Osteocyte (in vitro differentiated cells): ENCODE data around the gene EPX. TPM values are rescaled to one million over a fixed set of nuclear protein-coding genes. Genes with fewer than 3 reads are reported as not detected.
A peak's percentile ranks its signal among the peaks of the same experiment; 100 is the strongest.

Experiments used
- DNase-seq: peaks from one replicate; pipeline ENCODE4 v3.0.0; 2021; ENCODE audit warnings: mixed read lengths; ENCODE audit not compliant: unreplicated experiment; ENCODE audit errors: extremely low spot score
- H3K27ac Mint-ChIP-seq: one replicate; pipeline ENCODE4 v1.8.0; 2021; ENCODE audit warnings: mild to moderate bottlenecking, mixed read lengths; ENCODE audit not compliant: unreplicated experiment
- H3K27me3 Mint-ChIP-seq: one replicate; pipeline ENCODE4 v1.8.0; 2021; ENCODE audit warnings: mixed read lengths; ENCODE audit not compliant: unreplicated experiment
- H3K36me3 Mint-ChIP-seq: one replicate; pipeline ENCODE4 v1.8.0; 2021; ENCODE audit warnings: mixed read lengths; ENCODE audit not compliant: unreplicated experiment
- H3K4me1 Mint-ChIP-seq: one replicate; pipeline ENCODE4 v1.8.0; 2021; ENCODE audit warnings: mixed read lengths; ENCODE audit not compliant: unreplicated experiment
- H3K4me3 Mint-ChIP-seq: one replicate; pipeline ENCODE4 v1.8.0; 2021; ENCODE audit warnings: mild to moderate bottlenecking, moderate library complexity, mixed read lengths; ENCODE audit not compliant: unreplicated experiment
- H3K9me3 Mint-ChIP-seq: one replicate; pipeline ENCODE4 v1.8.0; 2021; ENCODE audit warnings: mixed read lengths; ENCODE audit not compliant: unreplicated experiment
- total RNA-seq: library from RNA; stranded (reverse); gene quantifications from 2 replicates; pipeline ENCODE4 v1.2.1, GENCODE V29; 2021
- TF ChIP-seq, protein P1 (sequence below): fragments of 200-600 bp; sonication (generic); IDR thresholded peaks from 2 replicates; pipeline ENCODE4 v1.5.0; 2021; ENCODE audit warnings: antibody characterized with exemption, mild to moderate bottlenecking, moderate library complexity

The EPX gene
- total RNA-seq, 1 donor from 2014 or later: not detected

GRCh38 chr17:58202859-58203258, 10.3 kb downstream of the EPX start:
- TF ChIP-seq, protein P1, sequence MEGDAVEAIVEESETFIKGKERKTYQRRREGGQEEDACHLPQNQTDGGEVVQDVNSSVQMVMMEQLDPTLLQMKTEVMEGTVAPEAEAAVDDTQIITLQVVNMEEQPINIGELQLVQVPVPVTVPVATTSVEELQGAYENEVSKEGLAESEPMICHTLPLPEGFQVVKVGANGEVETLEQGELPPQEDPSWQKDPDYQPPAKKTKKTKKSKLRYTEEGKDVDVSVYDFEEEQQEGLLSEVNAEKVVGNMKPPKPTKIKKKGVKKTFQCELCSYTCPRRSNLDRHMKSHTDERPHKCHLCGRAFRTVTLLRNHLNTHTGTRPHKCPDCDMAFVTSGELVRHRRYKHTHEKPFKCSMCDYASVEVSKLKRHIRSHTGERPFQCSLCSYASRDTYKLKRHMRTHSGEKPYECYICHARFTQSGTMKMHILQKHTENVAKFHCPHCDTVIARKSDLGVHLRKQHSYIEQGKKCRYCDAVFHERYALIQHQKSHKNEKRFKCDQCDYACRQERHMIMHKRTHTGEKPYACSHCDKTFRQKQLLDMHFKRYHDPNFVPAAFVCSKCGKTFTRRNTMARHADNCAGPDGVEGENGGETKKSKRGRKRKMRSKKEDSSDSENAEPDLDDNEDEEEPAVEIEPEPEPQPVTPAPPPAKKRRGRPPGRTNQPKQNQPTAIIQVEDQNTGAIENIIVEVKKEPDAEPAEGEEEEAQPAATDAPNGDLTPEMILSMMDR: no peak
- DNase-seq: no peak
- Mint-ChIP-seq H3K27me3 (peaks cover 3% of the 10 kb centered on the region), H3K4me3 (no peak overlapping the region), H3K4me1 (no peaks in the 10 kb centered on the region), H3K36me3 (peaks cover 1% of the 10 kb centered on the region), H3K27ac (no peak overlapping the region), H3K9me3 (no peaks in the 10 kb centered on the region)

DNA sequence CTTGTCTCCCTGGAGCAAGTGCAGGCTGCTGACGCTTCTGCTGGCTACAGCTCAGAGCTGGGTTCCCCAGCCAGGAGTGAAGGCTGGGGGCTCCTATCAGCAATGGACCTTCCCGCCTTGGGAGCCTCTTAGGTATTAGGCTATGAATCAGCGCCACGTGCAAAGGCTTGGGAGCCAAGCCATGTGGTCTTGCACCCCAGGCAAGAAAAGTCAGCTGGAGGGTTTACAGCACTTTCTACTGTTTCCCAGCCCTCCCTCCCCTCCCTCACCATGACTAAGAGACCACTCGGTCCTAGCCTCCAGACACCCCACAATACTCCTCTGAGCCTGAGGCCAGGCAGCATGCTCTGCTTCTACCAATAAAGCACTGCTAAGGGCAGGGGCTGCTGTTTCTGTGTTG, 12.3 kb downstream of the EPX start:
- no peak for DNase-seq
- Mint-ChIP-seq H3K36me3 (peaks cover 10% of the 10 kb centered on the region), H3K27ac (no peak overlapping the region), H3K27me3 (peaks cover 3% of the 10 kb centered on the region), H3K4me1 (no peaks in the 10 kb centered on the region), H3K9me3 (no peaks in the 10 kb centered on the region), H3K4me3 (no peak overlapping the region)
- TF ChIP-seq, protein P1: no peak

DNA sequence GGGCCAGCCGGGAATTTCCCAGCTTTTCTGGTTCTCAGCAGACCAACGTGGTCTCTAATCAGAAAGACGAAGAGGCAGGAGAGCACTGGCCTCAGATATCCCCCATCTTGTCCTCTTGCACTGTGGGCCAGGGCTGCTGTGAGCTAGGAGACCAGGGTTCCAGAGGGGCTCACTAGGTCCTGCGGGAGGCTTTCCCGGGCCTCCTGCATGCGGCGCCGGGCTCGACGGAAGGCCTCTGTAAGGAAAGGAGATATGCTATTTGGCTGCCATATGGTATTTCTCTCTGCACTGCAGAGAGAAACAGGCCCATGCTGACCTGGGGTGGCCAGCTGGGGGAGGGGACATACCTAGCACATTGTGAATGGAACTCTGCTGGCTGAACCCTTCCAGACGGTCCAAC, 13.4 kb downstream of the EPX start:
- H3K27ac Mint-ChIP-seq: no peak overlapping the region
- peaks cover 17% of the 10 kb centered on the region for H3K36me3 Mint-ChIP-seq
- no peaks in the 10 kb centered on the region for H3K9me3 Mint-ChIP-seq
- peak; percentile 65 for DNase-seq
- no peak overlapping the region for H3K4me3 Mint-ChIP-seq
- TF ChIP-seq, protein P1: no peak
- H3K27me3 Mint-ChIP-seq: no peaks in the 10 kb centered on the region
- no peaks in the 10 kb centered on the region for H3K4me1 Mint-ChIP-seq

DNA sequence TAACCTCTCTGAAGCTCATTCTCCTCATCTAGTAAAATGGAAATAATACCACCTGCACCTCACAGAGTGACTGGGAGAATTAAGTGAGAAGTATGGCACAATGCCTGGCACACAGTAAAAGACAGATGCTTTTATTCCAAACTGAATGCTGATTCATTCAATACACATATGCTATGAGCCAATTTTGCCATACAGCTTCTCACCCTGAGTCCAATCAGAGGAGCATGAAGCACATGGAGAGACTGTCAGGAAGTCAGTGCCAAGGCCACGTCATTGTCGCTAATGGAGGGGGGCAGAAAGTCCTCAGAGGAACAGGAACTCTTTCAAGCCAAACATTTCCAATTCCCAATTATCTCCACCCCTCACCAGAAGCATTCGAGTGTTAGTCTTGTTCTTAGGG, 14.9 kb downstream of the EPX start:
- no peak overlapping the region for H3K27ac Mint-ChIP-seq
- H3K4me1 Mint-ChIP-seq: no peaks in the 10 kb centered on the region
- H3K36me3 Mint-ChIP-seq: peaks cover 22% of the 10 kb centered on the region
- H3K9me3 Mint-ChIP-seq: no peaks in the 10 kb centered on the region
- H3K27me3 Mint-ChIP-seq: no peaks in the 10 kb centered on the region
- TF ChIP-seq, protein P1: no peak
- no peak for DNase-seq
- H3K4me3 Mint-ChIP-seq: no peak overlapping the region

GRCh38 chr17:58208344-58208743, 15.8 kb downstream of the EPX start:
- H3K27me3 Mint-ChIP-seq: no peaks in the 10 kb centered on the region
- no peaks in the 10 kb centered on the region for H3K4me1 Mint-ChIP-seq
- H3K27ac Mint-ChIP-seq: no peak overlapping the region

More at GRCh38 chr17:58208344-58208743, 15.8 kb downstream of the EPX start:
- TF ChIP-seq, protein P1: no peak
- peaks cover 22% of the 10 kb centered on the region for H3K36me3 Mint-ChIP-seq
- no peak for DNase-seq
- no peaks in the 10 kb centered on the region for H3K9me3 Mint-ChIP-seq
- H3K4me3 Mint-ChIP-seq: no peak overlapping the region
